Measurements from ENCODE around the gene LRP1B.

DNA sequence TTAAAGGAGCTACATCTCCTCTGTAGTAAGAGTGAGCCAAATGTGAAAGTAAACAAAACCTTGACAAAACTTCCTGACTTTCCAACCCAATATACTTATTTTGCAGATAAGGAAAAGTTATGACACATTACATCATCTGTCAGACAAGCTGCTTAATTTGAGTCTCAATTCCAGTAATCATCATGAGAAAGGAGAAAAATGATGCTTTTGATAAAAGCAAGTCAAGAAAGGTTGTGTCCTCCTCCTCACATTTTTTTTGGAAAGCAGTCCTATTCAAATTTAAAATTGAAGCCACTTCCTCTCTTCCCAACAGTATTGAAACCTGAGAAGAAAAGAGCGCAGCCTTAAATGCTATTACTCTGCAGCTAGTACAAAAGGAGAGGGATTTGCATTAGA is 519.6 kb downstream of the LRP1B start:
- TF ChIP-seq TAF1 (IDR thresholded peaks at IDR 0.05; ENCODE audit: borderline replicate concordance, low read depth, low read length), result no peak
- no peak for TF ChIP-seq POLR2A (IDR thresholded peaks at IDR 0.05; ENCODE audit: low read depth, low read length)
